ENCODE measurements around the gene ADGRF3. TPM values are rescaled to one million over a fixed set of nuclear protein-coding genes. Genes with fewer than 3 reads are reported as not detected.
"Not testable (repeated sequence)": the region's sequence is repeated elsewhere in the genome, so short reads cannot be mapped to it uniquely, and the experiment has no call there.

ADGRF3 gene
- total RNA-seq, 1 donor from 2014 or later, result not detected

DNA sequence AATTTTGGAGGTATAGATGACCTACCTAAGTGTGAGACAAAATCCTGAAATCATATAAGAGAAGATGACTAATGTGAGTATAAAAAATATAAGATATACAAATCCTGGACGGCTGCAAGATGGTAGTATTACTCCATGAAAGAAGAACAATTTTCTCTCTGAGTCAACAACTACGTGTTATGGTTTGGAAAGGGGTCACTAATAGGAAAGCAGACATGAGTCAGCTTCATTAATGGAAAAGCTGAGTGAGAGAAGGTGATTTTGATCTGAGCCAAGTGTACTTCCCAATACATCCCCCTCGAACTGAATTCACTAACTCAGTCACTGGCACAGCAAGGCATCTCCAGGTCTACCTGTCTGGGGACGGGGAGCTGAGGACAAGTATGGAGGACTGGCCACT, 20.7 kb downstream of the ADGRF3 start:
- H3K4me1 ChIP-seq (ENCODE audit: control insufficient read depth in 3 of 3, insufficient read depth in 3 of 3, low read length in 3 of 3), result peaks cover 0 to 4% (median 0%) of the 10 kb centered on the region in 3 donors
- no peaks in the 10 kb centered on the region for H3K36me3 ChIP-seq (ENCODE audit: control insufficient read depth in 3 of 3, insufficient read depth in 3 of 3, low read length in 3 of 3)
- no peak overlapping the region for H3K9ac ChIP-seq (ENCODE audit: low read depth in 1 of 3, low read length in 3 of 3)
- H3K9me3 ChIP-seq (ENCODE audit: control insufficient read depth in 3 of 3, low read length in 3 of 3), result no peaks in the 10 kb centered on the region
- H3K4me3 ChIP-seq (ENCODE audit: low read length in 3 of 3), result no peak overlapping the region
- H3K27ac ChIP-seq (ENCODE audit: low read depth, low read length), result no peak overlapping the region
- no peaks in the 10 kb centered on the region for H3K27me3 ChIP-seq (ENCODE audit: control insufficient read depth in 3 of 3, insufficient read depth in 3 of 3, low read length in 3 of 3)

DNA sequence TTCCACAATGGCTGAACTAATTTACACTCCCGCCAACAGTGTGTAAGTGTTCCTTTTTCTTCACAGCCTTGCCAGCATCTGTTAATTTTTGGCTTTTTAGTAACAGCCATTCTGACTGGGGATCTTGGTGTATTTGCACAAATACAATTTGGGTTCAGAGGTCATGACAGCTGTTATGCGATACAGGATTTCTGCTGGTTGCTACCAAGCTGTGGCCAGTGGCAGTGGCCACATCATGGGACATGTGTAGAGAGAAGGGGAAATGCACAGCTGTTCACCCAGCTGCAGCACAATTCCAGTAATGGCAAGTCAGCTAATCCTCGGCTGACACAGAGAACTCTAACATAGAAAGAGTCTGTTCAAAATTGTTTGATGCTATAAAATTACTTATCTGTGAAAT, 21.7 kb downstream of the ADGRF3 start:
- H3K27ac ChIP-seq (ENCODE audit: low read depth, low read length), result no peak overlapping the region
- no peaks in the 10 kb centered on the region for H3K27me3 ChIP-seq (ENCODE audit: control insufficient read depth in 3 of 3, insufficient read depth in 3 of 3, low read length in 3 of 3)
- H3K9ac ChIP-seq (ENCODE audit: low read depth in 1 of 3, low read length in 3 of 3), result no peak overlapping the region
- H3K9me3 ChIP-seq (ENCODE audit: control insufficient read depth in 3 of 3, low read length in 3 of 3), result no peaks in the 10 kb centered on the region
- H3K4me3 ChIP-seq (ENCODE audit: low read length in 3 of 3), result no peak overlapping the region
- H3K36me3 ChIP-seq (ENCODE audit: control insufficient read depth in 3 of 3, insufficient read depth in 3 of 3, low read length in 3 of 3), result no peaks in the 10 kb centered on the region
- H3K4me1 ChIP-seq (ENCODE audit: control insufficient read depth in 3 of 3, insufficient read depth in 3 of 3, low read length in 3 of 3), result no peaks in the 10 kb centered on the region

DNA sequence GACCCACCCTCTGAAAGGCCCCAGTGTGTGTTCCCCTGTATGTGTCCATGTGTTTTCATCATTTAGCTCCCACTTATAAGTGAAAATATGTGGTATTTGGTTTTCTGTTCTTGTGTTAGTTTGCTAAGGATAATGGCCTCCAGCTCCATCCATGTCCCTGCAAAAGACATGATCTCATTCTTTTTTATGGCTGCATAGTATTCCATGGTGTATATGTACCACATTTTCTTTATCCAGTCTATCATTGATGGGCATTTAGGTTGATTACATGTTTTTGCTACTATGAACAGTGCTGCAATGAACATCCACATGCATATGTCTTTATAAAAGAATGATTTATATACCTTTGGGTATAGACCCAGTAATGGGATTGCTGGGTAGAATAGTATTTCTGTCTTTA, 22.1 kb downstream of the ADGRF3 start:
- not testable (repeated sequence) for H3K9me3 ChIP-seq (ENCODE audit: control insufficient read depth in 3 of 3, low read length in 3 of 3); H3K27ac ChIP-seq (ENCODE audit: low read depth, low read length); H3K36me3 ChIP-seq (ENCODE audit: control insufficient read depth in 3 of 3, insufficient read depth in 3 of 3, low read length in 3 of 3); H3K9ac ChIP-seq (ENCODE audit: low read depth in 1 of 3, low read length in 3 of 3); H3K27me3 ChIP-seq (ENCODE audit: control insufficient read depth in 3 of 3, insufficient read depth in 3 of 3, low read length in 3 of 3); H3K4me1 ChIP-seq (ENCODE audit: control insufficient read depth in 3 of 3, insufficient read depth in 3 of 3, low read length in 3 of 3); H3K4me3 ChIP-seq (ENCODE audit: low read length in 3 of 3)

DNA sequence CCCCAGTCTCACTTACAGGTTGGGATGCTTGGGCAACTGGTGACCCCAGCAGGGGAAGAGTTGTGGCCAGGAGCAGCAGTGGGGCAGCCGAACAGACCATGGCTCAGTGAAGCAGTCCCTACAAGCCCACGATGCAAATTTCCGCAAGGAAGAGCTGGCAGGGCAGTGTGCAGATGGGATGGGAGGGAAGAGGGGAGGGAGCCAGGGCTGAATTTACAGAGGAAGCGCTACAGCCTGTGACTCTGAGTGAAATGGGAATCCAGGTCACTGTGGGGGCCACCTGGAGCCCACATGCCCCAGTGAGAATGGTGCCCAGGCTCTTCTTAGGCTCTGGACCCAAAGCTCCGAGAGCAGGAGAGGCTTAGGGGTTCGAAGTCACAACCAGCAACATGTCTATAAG, 27.6 kb downstream of the ADGRF3 start:
- Histone ChIP-seq H3K4me3 (ENCODE audit: low read length in 3 of 3) (no peak overlapping the region), H3K27ac (ENCODE audit: low read depth, low read length) (no peak overlapping the region), H3K9me3 (ENCODE audit: control insufficient read depth in 3 of 3, low read length in 3 of 3) (no peaks in the 10 kb centered on the region), H3K36me3 (ENCODE audit: control insufficient read depth in 3 of 3, insufficient read depth in 3 of 3, low read length in 3 of 3) (no peaks in the 10 kb centered on the region), H3K9ac (ENCODE audit: low read depth in 1 of 3, low read length in 3 of 3) (no peak overlapping the region), H3K4me1 (ENCODE audit: control insufficient read depth in 3 of 3, insufficient read depth in 3 of 3, low read length in 3 of 3) (no peaks in the 10 kb centered on the region), H3K27me3 (ENCODE audit: control insufficient read depth in 3 of 3, insufficient read depth in 3 of 3, low read length in 3 of 3) (no peaks in the 10 kb centered on the region)

DNA sequence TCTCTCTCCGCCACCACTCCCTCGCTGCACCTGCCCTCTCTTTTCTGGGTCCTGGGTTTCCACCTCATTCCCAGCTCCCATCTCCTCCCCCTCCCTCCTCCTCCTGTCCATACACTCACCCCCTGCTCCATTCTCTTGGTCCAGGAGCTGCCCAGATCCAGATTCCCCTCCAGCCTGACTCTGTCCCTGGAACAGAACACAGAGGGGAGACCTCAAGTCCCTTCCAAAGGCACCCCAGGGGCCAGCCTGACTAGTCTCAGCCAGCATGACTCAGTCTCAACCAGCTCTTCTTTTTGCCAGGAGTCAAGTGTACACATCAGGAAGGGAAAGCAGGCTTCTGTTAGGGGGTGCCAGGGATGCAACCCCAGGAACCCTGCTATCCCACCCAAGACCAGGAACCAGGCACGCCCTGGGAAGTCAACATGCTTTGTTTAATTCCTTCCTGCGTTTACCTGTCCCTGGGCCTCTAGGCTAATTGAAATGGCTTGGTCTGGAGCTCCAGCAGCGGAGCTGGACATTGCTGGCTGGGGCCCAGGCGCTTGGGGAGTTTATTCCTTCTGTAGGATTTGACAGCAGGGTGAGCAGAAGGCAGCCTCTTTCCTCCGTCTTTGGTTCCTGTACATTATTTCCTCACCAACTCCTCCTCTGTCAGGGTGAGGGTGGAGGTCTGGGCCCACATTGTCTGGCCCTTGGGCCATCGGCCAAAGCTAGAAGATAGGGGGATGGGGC, 29.0 kb downstream of the ADGRF3 start:
- no peaks in the 10 kb centered on the region for H3K27me3 ChIP-seq (ENCODE audit: control insufficient read depth in 3 of 3, insufficient read depth in 3 of 3, low read length in 3 of 3)
- H3K36me3 ChIP-seq (ENCODE audit: control insufficient read depth in 3 of 3, insufficient read depth in 3 of 3, low read length in 3 of 3), result no peaks in the 10 kb centered on the region
- H3K9ac ChIP-seq (ENCODE audit: low read depth in 1 of 3, low read length in 3 of 3), result no peak overlapping the region
- H3K27ac ChIP-seq (ENCODE audit: low read depth, low read length), result no peak overlapping the region
- H3K9me3 ChIP-seq (ENCODE audit: control insufficient read depth in 3 of 3, low read length in 3 of 3), result no peaks in the 10 kb centered on the region
- H3K4me1 ChIP-seq (ENCODE audit: control insufficient read depth in 3 of 3, insufficient read depth in 3 of 3, low read length in 3 of 3), result no peaks in the 10 kb centered on the region
- H3K4me3 ChIP-seq (ENCODE audit: low read length in 3 of 3), result no peak overlapping the region

DNA sequence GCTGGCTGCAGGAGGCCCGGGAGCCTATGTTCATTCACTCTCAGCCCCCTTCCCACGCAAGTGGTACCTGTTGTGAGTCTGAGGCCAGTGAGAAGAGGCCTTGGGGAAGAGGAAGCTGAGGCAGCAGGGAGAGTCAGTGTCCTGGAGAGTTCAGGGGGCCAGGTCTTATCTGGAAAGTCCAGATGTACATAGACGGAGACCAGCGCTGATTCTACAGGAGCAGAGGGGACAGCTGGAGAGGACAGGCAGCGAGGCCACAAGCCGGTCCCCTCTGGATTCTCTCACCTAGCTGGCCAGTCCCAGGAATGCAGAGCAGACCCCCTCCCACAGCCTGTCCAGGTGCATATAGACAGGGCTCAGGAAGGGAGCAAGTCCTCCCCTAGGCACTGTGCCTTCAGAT, 29.7 kb downstream of the ADGRF3 start:
- H3K27ac ChIP-seq (ENCODE audit: low read depth, low read length), result no peak overlapping the region
- no peak overlapping the region for H3K4me3 ChIP-seq (ENCODE audit: low read length in 3 of 3)
- H3K27me3 ChIP-seq (ENCODE audit: control insufficient read depth in 3 of 3, insufficient read depth in 3 of 3, low read length in 3 of 3), result no peaks in the 10 kb centered on the region
- H3K9ac ChIP-seq (ENCODE audit: low read depth in 1 of 3, low read length in 3 of 3), result no peak overlapping the region
- no peaks in the 10 kb centered on the region for H3K4me1 ChIP-seq (ENCODE audit: control insufficient read depth in 3 of 3, insufficient read depth in 3 of 3, low read length in 3 of 3)
- no peaks in the 10 kb centered on the region for H3K9me3 ChIP-seq (ENCODE audit: control insufficient read depth in 3 of 3, low read length in 3 of 3)
- no peaks in the 10 kb centered on the region for H3K36me3 ChIP-seq (ENCODE audit: control insufficient read depth in 3 of 3, insufficient read depth in 3 of 3, low read length in 3 of 3)

DNA sequence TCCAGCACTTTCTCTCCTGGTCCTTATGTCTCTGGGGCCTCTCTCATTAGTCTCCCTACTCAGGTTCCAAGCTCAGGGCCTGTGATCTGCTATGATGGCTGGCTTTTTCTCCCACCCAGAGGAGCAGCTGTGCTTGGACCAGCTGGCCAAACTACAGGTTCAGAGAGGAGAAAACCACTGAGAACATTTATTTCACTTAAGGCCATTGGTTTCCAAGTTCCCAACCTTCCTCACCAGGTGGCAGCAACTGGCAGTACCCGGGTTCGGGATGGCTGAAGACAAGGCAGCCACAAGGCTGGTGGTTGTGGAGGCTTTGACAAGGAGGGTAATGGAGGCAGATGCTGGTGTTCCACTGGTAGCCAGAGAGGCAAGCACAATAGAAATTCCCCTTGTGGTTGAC, 30.5 kb downstream of the ADGRF3 start:
- no peaks in the 10 kb centered on the region for H3K36me3 ChIP-seq (ENCODE audit: control insufficient read depth in 3 of 3, insufficient read depth in 3 of 3, low read length in 3 of 3)
- H3K9ac ChIP-seq (ENCODE audit: low read depth in 1 of 3, low read length in 3 of 3), result no peak overlapping the region
- H3K4me3 ChIP-seq (ENCODE audit: low read length in 3 of 3), result no peak overlapping the region
- no peaks in the 10 kb centered on the region for H3K4me1 ChIP-seq (ENCODE audit: control insufficient read depth in 3 of 3, insufficient read depth in 3 of 3, low read length in 3 of 3)
- H3K27me3 ChIP-seq (ENCODE audit: control insufficient read depth in 3 of 3, insufficient read depth in 3 of 3, low read length in 3 of 3), result no peaks in the 10 kb centered on the region
- H3K9me3 ChIP-seq (ENCODE audit: control insufficient read depth in 3 of 3, low read length in 3 of 3), result no peaks in the 10 kb centered on the region
- H3K27ac ChIP-seq (ENCODE audit: low read depth, low read length), result no peak overlapping the region

DNA sequence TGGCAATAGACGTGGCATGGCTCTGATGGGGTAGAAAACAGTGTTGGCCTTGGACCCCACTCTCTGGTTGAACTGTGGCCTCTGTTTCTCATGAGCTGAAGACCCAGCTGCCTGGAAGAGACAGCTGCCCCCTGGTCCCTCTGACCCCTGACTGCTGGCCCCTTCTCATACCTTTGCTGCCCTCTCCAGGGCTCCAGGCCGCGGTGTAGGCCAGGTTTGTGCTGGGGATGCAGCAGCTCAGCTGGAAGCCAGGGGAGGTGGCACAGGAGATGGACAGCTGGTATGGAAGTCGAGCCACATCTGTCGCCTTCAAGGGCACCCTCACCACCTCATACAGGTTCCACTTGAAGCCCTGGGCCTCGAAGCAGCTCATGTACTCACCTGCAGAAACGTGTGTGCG, 32.3 kb downstream of the ADGRF3 start:
- H3K36me3 ChIP-seq (ENCODE audit: control insufficient read depth in 3 of 3, insufficient read depth in 3 of 3, low read length in 3 of 3), result no peaks in the 10 kb centered on the region
- H3K27ac ChIP-seq (ENCODE audit: low read depth, low read length), result no peak overlapping the region
- no peak overlapping the region for H3K9ac ChIP-seq (ENCODE audit: low read depth in 1 of 3, low read length in 3 of 3)
- H3K4me1 ChIP-seq (ENCODE audit: control insufficient read depth in 3 of 3, insufficient read depth in 3 of 3, low read length in 3 of 3), result no peaks in the 10 kb centered on the region
- H3K9me3 ChIP-seq (ENCODE audit: control insufficient read depth in 3 of 3, low read length in 3 of 3), result no peaks in the 10 kb centered on the region
- no peaks in the 10 kb centered on the region for H3K27me3 ChIP-seq (ENCODE audit: control insufficient read depth in 3 of 3, insufficient read depth in 3 of 3, low read length in 3 of 3)
- no peak overlapping the region for H3K4me3 ChIP-seq (ENCODE audit: low read length in 3 of 3)

DNA sequence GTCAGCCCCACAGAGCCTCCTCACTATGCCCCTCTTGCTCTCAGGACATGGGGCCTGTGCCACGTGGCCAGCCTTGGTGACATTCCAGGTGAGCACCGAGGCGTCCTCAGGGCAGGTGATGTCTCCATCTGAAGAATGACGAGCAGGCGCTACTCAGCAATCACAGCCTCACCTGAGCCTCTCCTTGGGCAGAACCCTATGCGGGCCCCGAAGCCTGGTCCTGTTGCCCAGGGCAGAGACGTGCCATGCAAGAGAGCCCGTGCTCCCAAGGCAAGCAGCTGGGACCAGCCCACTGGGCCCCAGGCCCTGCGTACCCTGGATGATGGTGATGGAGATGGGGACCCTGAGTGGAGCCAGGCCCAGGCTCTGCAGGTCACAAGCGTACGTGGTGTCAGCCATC, 33.1 kb downstream of the ADGRF3 start:
- Histone ChIP-seq H3K27me3 (ENCODE audit: control insufficient read depth in 3 of 3, insufficient read depth in 3 of 3, low read length in 3 of 3) (no peaks in the 10 kb centered on the region), H3K27ac (ENCODE audit: low read depth, low read length) (no peak overlapping the region), H3K9ac (ENCODE audit: low read depth in 1 of 3, low read length in 3 of 3) (no peak overlapping the region)

DNA sequence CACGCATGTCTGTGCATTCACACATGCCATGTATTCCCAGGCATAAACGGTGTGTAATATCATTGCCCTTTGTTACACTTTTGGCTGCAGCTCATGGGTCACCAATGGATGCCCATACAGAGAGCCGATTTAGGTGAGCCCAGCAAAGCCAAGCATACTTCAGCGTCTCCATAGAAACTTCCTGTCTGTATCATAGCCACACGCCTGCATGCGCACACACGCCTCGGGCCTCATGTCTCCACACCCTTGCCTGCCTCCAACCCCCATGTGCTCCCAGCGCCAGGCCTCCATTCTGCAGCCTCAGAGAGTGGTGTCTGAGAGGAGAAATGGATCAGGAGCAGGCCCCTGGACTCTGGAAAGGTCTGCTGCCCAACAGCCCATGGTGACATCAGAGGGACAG, 34.1 kb downstream of the ADGRF3 start:
- no peak overlapping the region for H3K9ac ChIP-seq (ENCODE audit: low read depth in 1 of 3, low read length in 3 of 3)
- no peaks in the 10 kb centered on the region for H3K4me1 ChIP-seq (ENCODE audit: control insufficient read depth in 3 of 3, insufficient read depth in 3 of 3, low read length in 3 of 3)
- H3K9me3 ChIP-seq (ENCODE audit: control insufficient read depth in 3 of 3, low read length in 3 of 3), result no peaks in the 10 kb centered on the region
- no peak overlapping the region for H3K4me3 ChIP-seq (ENCODE audit: low read length in 3 of 3)
- no peak overlapping the region for H3K27ac ChIP-seq (ENCODE audit: low read depth, low read length)
- H3K27me3 ChIP-seq (ENCODE audit: control insufficient read depth in 3 of 3, insufficient read depth in 3 of 3, low read length in 3 of 3), result no peaks in the 10 kb centered on the region
- H3K36me3 ChIP-seq (ENCODE audit: control insufficient read depth in 3 of 3, insufficient read depth in 3 of 3, low read length in 3 of 3), result no peaks in the 10 kb centered on the region

More for the DNA sequence above, 33.1 kb downstream of the ADGRF3 start:
- H3K4me1 ChIP-seq (ENCODE audit: control insufficient read depth in 3 of 3, insufficient read depth in 3 of 3, low read length in 3 of 3), result no peaks in the 10 kb centered on the region
- H3K9me3 ChIP-seq (ENCODE audit: control insufficient read depth in 3 of 3, low read length in 3 of 3), result no peaks in the 10 kb centered on the region
- H3K36me3 ChIP-seq (ENCODE audit: control insufficient read depth in 3 of 3, insufficient read depth in 3 of 3, low read length in 3 of 3), result no peaks in the 10 kb centered on the region
- H3K4me3 ChIP-seq (ENCODE audit: low read length in 3 of 3), result no peak overlapping the region
